Loucy (cell line): ENCODE data around the gene MRPL9.

ENCODE experiments used
- H2AFZ ChIP-seq: fragments of 200-600 bp; sonication (generic); 2 replicates; pipeline ENCODE4 v1.6.0; 2016; ENCODE audit warnings: antibody characterized with exemption, mild to moderate bottlenecking, low read length, moderate library complexity
- H3F3A ChIP-seq: fragments of 200-600 bp; 2 replicates; pipeline ENCODE4 v1.6.0; 2016; ENCODE audit warnings: antibody characterized with exemption, low read depth, mild to moderate bottlenecking
- H3K27me3 ChIP-seq: fragments of 200-600 bp; sonication (generic); 2 replicates; pipeline ENCODE4 v1.6.1; 2014; ENCODE audit warnings: low read length, mild to moderate bottlenecking; ENCODE audit not compliant: insufficient read depth, poor library complexity, severe bottlenecking
- H3K36me3 ChIP-seq: fragments of 200-600 bp; sonication (generic); 2 replicates; pipeline ENCODE4 v1.6.1; 2016; ENCODE audit warnings: low read length; ENCODE audit not compliant: insufficient read depth
- H3K4me1 ChIP-seq: fragments of 200-600 bp; sonication (generic); 2 replicates; pipeline ENCODE4 v1.5.1; 2014; ENCODE audit warnings: low read length, mild to moderate bottlenecking; ENCODE audit not compliant: insufficient read depth, poor library complexity, severe bottlenecking
- H3K4me2 ChIP-seq: fragments of 200-600 bp; sonication (generic); 2 replicates; pipeline ENCODE4 v1.6.0; 2014; ENCODE audit warnings: antibody characterized with exemption, low read length, low read depth, mild to moderate bottlenecking; ENCODE audit not compliant: poor library complexity, severe bottlenecking
- H3K4me3 ChIP-seq: fragments of 200-600 bp; sonication (generic); 2 replicates; pipeline ENCODE4 v1.5.1; 2014; ENCODE audit warnings: low read length, mild to moderate bottlenecking, mixed read lengths; ENCODE audit not compliant: poor library complexity, severe bottlenecking
- H3K79me2 ChIP-seq: fragments of 200-600 bp; sonication (generic); 2 replicates; pipeline ENCODE4 v1.6.1; 2014; ENCODE audit warnings: low read length; ENCODE audit not compliant: insufficient read depth
- H3K9ac ChIP-seq: fragments of 200-600 bp; sonication (generic); 2 replicates; pipeline ENCODE4 v1.6.0; 2014; ENCODE audit warnings: mild to moderate bottlenecking, low read depth, low read length, moderate library complexity; ENCODE audit not compliant: poor library complexity, severe bottlenecking
- H3K9me2 ChIP-seq: fragments of 200-600 bp; sonication (generic); replicated peaks from 2 replicates; pipeline ENCODE4 v1.6.1; 2016; ENCODE audit warnings: low read depth, low read length, mixed read lengths
- H3K9me3 ChIP-seq: fragments of 200-600 bp; sonication (generic); 2 replicates; pipeline ENCODE4 v1.6.1; 2014; ENCODE audit warnings: mild to moderate bottlenecking, antibody characterized with exemption, low read length, low read depth; ENCODE audit not compliant: insufficient read depth
- H4K20me1 ChIP-seq: fragments of 200-600 bp; sonication (generic); 2 replicates; pipeline ENCODE4 v1.6.0; 2014; ENCODE audit warnings: antibody characterized with exemption, low read length, mild to moderate bottlenecking; ENCODE audit not compliant: insufficient read depth, poor library complexity, severe bottlenecking
- CTCF ChIP-seq: fragments of 200-600 bp; sonication (generic); conservative IDR thresholded peaks from 2 replicates; pipeline ENCODE4 v1.5.1; 2014; ENCODE audit warnings: mild to moderate bottlenecking, antibody characterized with exemption, low read length
- EZH2phosphoT487 ChIP-seq: fragments of 200-600 bp; IDR thresholded peaks from 2 replicates; pipeline ENCODE4 v1.6.1; 2018; ENCODE audit warnings: antibody characterized with exemption, mild to moderate bottlenecking, moderate library complexity, borderline replicate concordance

MRPL9 gene

GRCh38 chr1:151762941-151763921 is at the start of gene MRPL9:
Gene MRPL9, minus strand, starts transcription at chr1:151763496. Its CDS starts 17 bp downstream, at chr1:151763479.
- Histone ChIP-seq H3K9ac (peak within 1 kb of the TSS; percentile 86), H2AFZ (peak within 1 kb of the TSS; percentile 86), H3K79me2 (peaks cover 26% of the 10 kb centered on the region), H3F3A (no peaks in the 10 kb centered on the region), H3K9me2 (no peaks in the 10 kb centered on the region), H3K4me3 (peak within 1 kb of the TSS; percentile 96), H3K27me3 (no peaks in the 10 kb centered on the region), H4K20me1 (no peaks in the 10 kb centered on the region), H3K9me3 (no peaks in the 10 kb centered on the region), H3K36me3 (peaks cover 12% of the 10 kb centered on the region; the same call in 1 of the 2 replicates), H3K4me1 (peaks cover 18% of the 10 kb centered on the region), H3K4me2 (peak within 1 kb of the TSS; percentile 90)
- TF ChIP-seq CTCF (no peak), EZH2phosphoT487 (no peak)

GRCh38 chr1:151811181-151811580 is 47.9 kb upstream of the MRPL9 start:
- Histone ChIP-seq H3K36me3 (no peaks in the 10 kb centered on the region), H3K9me3 (no peaks in the 10 kb centered on the region), H3K4me1 (peaks cover 15% of the 10 kb centered on the region), H4K20me1 (no peaks in the 10 kb centered on the region), H2AFZ (no peak overlapping the region), H3K79me2 (no peaks in the 10 kb centered on the region), H3K4me3 (no peak overlapping the region), H3K4me2 (no peak overlapping the region), H3K9ac (no peak overlapping the region), H3F3A (no peaks in the 10 kb centered on the region), H3K27me3 (no peaks in the 10 kb centered on the region), H3K9me2 (no peaks in the 10 kb centered on the region)
- TF ChIP-seq EZH2phosphoT487 (no peak), CTCF (no peak)

GRCh38 chr1:151809985-151810556 is 46.8 kb upstream of the MRPL9 start:
- Histone ChIP-seq H2AFZ (no peak overlapping the region), H3K9ac (no peak overlapping the region), H3K4me1 (peaks cover 4% of the 10 kb centered on the region), H3K27me3 (no peaks in the 10 kb centered on the region), H3K4me3 (no peak overlapping the region), H4K20me1 (no peaks in the 10 kb centered on the region), H3K36me3 (no peaks in the 10 kb centered on the region), H3K9me3 (no peaks in the 10 kb centered on the region), H3F3A (no peaks in the 10 kb centered on the region), H3K79me2 (no peaks in the 10 kb centered on the region), H3K9me2 (no peaks in the 10 kb centered on the region), H3K4me2 (no peak overlapping the region)
- TF ChIP-seq EZH2phosphoT487 (no peak), CTCF (no peak)
